ENCODE results near the gene CXXC5.

DNA sequence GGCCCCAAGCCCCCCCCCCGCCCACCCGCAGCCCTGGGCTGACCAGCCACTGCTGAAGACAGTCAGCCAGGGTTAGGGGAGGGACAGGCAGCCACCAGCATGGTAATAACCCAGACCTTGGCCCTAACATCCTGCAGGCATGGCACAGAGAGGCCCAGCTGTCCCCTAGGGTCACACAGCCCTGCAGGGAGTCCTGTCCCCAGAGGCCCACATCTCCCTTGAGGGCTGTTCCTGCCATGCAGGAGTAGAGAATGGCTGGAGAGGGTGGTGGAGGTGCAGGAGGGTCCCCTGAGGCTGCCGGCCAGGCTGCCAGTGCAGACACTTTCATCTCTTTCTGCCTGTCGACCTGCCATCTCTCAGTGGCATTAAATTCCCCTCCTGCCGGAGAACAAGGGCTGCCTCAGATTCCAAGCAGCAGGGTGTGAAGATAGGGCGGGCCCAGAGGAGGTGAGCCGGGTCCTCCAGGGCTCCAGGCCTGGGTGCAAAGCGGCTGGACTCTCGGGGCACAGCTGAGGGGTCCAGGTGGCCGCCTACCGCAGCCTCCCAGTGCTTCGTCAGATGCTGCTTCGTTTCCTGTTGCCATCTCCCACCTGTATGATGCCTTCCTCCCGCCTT, 40.0 kb downstream of the CXXC5 start:
- no peak for TF ChIP-seq RAD21 (IDR thresholded peaks at IDR 0.05; ENCODE audit: low read length)
- no peak for TF ChIP-seq PBX3 (IDR thresholded peaks at IDR 0.05)
- TF ChIP-seq, protein P1, sequence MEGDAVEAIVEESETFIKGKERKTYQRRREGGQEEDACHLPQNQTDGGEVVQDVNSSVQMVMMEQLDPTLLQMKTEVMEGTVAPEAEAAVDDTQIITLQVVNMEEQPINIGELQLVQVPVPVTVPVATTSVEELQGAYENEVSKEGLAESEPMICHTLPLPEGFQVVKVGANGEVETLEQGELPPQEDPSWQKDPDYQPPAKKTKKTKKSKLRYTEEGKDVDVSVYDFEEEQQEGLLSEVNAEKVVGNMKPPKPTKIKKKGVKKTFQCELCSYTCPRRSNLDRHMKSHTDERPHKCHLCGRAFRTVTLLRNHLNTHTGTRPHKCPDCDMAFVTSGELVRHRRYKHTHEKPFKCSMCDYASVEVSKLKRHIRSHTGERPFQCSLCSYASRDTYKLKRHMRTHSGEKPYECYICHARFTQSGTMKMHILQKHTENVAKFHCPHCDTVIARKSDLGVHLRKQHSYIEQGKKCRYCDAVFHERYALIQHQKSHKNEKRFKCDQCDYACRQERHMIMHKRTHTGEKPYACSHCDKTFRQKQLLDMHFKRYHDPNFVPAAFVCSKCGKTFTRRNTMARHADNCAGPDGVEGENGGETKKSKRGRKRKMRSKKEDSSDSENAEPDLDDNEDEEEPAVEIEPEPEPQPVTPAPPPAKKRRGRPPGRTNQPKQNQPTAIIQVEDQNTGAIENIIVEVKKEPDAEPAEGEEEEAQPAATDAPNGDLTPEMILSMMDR (IDR thresholded peaks at IDR 0.05) = no peak
- no peak for TF ChIP-seq TAF1 (IDR thresholded peaks at IDR 0.05; ENCODE audit: borderline replicate concordance, low read depth, low read length)
- no peak for TF ChIP-seq TEAD4 (IDR thresholded peaks at IDR 0.05; ENCODE audit: borderline replicate concordance, insufficient read depth)
- TF ChIP-seq JUND (IDR thresholded peaks at IDR 0.05) = no peak
- TF ChIP-seq, protein P2, sequence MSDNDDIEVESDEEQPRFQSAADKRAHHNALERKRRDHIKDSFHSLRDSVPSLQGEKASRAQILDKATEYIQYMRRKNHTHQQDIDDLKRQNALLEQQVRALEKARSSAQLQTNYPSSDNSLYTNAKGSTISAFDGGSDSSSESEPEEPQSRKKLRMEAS (IDR thresholded peaks at IDR 0.05; ENCODE audit: low read depth) = no peak
- TF ChIP-seq POLR2AphosphoS5 (IDR thresholded peaks at IDR 0.05; ENCODE audit: low read depth, low read length) = no peak
- no peak for TF ChIP-seq CHD2 (IDR thresholded peaks at IDR 0.05; ENCODE audit: low read length, partially characterized antibody)
